Measurements from ENCODE around the gene TH. TPM values are rescaled to one million over a fixed set of nuclear protein-coding genes. Genes with fewer than 3 reads are reported as not detected.

The TH gene
- total and polyA plus RNA-seq, 2 donors from 2014 or later, result not detected

DNA sequence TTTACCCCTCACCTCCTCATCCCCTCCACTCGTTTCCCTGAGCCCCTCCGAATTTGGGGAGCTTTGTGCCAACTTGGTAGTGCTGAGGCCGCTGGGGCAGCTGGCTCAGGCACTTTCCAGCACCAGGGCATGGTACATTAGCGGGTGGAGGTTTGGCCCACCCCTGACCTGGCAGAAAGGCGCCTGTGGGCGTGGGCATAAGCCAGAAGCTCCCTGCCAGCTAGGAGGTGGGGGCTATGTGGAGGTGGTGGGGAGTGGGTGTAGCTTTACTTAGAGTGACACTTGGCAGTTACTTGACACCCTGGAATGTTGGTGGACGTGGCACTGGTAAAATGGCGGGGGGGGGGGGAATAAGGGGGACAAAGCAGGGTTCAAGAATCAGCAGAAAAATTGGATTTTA is 22.2 kb downstream of the TH start:
- H3K36me3 ChIP-seq (ENCODE audit: control insufficient read depth in 2 of 3, insufficient read depth in 3 of 3, low read length in 3 of 3), result no peaks in the 10 kb centered on the region
- intact Hi-C loops (cut with DNase I), result no loop called here
- H3K9ac ChIP-seq (ENCODE audit: low read length in 3 of 3), result no peak overlapping the region
- H3K9me3 ChIP-seq (ENCODE audit: control insufficient read depth in 2 of 3, insufficient read depth in 1 of 3, low read length in 3 of 3), result no peaks in the 10 kb centered on the region
- TF ChIP-seq, protein P1, sequence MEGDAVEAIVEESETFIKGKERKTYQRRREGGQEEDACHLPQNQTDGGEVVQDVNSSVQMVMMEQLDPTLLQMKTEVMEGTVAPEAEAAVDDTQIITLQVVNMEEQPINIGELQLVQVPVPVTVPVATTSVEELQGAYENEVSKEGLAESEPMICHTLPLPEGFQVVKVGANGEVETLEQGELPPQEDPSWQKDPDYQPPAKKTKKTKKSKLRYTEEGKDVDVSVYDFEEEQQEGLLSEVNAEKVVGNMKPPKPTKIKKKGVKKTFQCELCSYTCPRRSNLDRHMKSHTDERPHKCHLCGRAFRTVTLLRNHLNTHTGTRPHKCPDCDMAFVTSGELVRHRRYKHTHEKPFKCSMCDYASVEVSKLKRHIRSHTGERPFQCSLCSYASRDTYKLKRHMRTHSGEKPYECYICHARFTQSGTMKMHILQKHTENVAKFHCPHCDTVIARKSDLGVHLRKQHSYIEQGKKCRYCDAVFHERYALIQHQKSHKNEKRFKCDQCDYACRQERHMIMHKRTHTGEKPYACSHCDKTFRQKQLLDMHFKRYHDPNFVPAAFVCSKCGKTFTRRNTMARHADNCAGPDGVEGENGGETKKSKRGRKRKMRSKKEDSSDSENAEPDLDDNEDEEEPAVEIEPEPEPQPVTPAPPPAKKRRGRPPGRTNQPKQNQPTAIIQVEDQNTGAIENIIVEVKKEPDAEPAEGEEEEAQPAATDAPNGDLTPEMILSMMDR (IDR thresholded peaks at IDR 0.05; ENCODE audit: borderline replicate concordance, extremely low read depth, insufficient read depth), result no peak
- no peak overlapping the region for H3K27ac ChIP-seq (ENCODE audit: low read depth in 2 of 2, low read length in 2 of 2)
- FAIRE-seq, result no peak
- no peak for DNase-seq
- H3K4me1 ChIP-seq (ENCODE audit: control insufficient read depth in 2 of 3, insufficient read depth in 2 of 3, low read depth in 1 of 3, low read length in 3 of 3), result peaks cover 0 to 2% (median 0%) of the 10 kb centered on the region in 3 donors
- H3K4me3 ChIP-seq (ENCODE audit: low read length in 3 of 3), result no peak overlapping the region
- H3K27me3 ChIP-seq (ENCODE audit: control insufficient read depth, insufficient read depth, low read length), result peaks cover 13% of the 10 kb centered on the region

DNA sequence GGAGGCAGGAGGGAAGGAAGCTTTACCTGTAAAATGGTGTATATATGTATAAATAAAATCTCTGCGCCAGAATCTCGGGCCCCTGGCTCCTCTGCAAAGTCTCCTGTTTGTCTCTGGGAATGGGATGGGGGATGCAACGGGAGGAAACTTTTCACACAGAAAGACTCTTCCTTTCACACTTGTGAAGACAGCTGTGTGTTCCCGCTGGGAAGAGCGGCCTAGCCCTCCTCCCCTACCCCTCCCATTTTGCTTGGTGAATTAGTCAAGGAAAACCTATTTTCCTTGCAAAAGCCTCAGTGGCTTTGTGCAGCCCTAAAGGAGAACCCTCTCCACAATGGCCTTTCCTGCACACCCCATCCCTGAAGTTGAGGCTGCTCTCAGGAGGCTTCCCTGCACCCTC is 23.0 kb downstream of the TH start:
- Histone ChIP-seq H3K4me3 (ENCODE audit: low read length in 3 of 3) (no peak overlapping the region), H3K27ac (ENCODE audit: low read depth in 2 of 2, low read length in 2 of 2) (no peak overlapping the region), H3K9me3 (ENCODE audit: control insufficient read depth in 2 of 3, insufficient read depth in 1 of 3, low read length in 3 of 3) (no peaks in the 10 kb centered on the region), H3K36me3 (ENCODE audit: control insufficient read depth in 2 of 3, insufficient read depth in 3 of 3, low read length in 3 of 3) (no peaks in the 10 kb centered on the region), H3K4me1 (ENCODE audit: control insufficient read depth in 2 of 3, insufficient read depth in 2 of 3, low read depth in 1 of 3, low read length in 3 of 3) (peaks cover 0 to 2% (median 0%) of the 10 kb centered on the region in 3 donors), H3K9ac (ENCODE audit: low read length in 3 of 3) (no peak overlapping the region), H3K27me3 (ENCODE audit: control insufficient read depth, insufficient read depth, low read length) (peaks cover 14% of the 10 kb centered on the region)
- TF ChIP-seq, protein P1 (IDR thresholded peaks at IDR 0.05; ENCODE audit: borderline replicate concordance, extremely low read depth, insufficient read depth), result no peak
- DNase-seq (no peak), FAIRE-seq (no peak)
- intact Hi-C loops (cut with DNase I), result no loop called here

DNA sequence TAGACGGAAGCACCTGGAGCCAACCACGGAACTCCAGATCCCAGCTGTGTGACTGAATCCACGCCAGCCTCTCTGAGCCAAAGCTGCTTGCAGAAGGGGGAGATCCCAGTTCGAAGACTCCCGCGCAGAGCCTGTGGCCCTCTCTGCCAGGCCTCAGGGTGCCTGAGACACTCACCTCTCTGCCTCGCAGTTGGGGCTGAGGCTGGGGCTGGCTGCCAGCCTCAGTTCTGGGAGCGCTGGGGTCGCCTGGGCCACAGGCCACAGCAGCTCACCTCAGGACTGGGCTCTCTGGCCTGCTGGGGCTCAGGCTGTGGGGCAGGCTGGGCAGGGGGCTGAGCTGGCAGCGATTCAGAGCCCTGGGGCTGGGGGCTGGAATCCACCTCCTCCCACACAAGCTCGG is 24.2 kb downstream of the TH start:
- H3K9me3 ChIP-seq (ENCODE audit: control insufficient read depth in 2 of 3, insufficient read depth in 1 of 3, low read length in 3 of 3), result no peaks in the 10 kb centered on the region
- H3K27ac ChIP-seq (ENCODE audit: low read depth in 2 of 2, low read length in 2 of 2), result no peak overlapping the region
- H3K9ac ChIP-seq (ENCODE audit: low read length in 3 of 3), result no peak overlapping the region
- H3K27me3 ChIP-seq (ENCODE audit: control insufficient read depth, insufficient read depth, low read length), result peaks cover 20% of the 10 kb centered on the region
- TF ChIP-seq, protein P1 (IDR thresholded peaks at IDR 0.05; ENCODE audit: borderline replicate concordance, extremely low read depth, insufficient read depth), result no peak
- DNase-seq (no peak), FAIRE-seq (no peak)
- H3K36me3 ChIP-seq (ENCODE audit: control insufficient read depth in 2 of 3, insufficient read depth in 3 of 3, low read length in 3 of 3), result no peaks in the 10 kb centered on the region
- peaks cover 0 to 2% (median 0%) of the 10 kb centered on the region in 3 donors for H3K4me1 ChIP-seq (ENCODE audit: control insufficient read depth in 2 of 3, insufficient read depth in 2 of 3, low read depth in 1 of 3, low read length in 3 of 3)
- intact Hi-C loops (cut with DNase I), result no loop called here
- H3K4me3 ChIP-seq (ENCODE audit: low read length in 3 of 3), result no peak overlapping the region

DNA sequence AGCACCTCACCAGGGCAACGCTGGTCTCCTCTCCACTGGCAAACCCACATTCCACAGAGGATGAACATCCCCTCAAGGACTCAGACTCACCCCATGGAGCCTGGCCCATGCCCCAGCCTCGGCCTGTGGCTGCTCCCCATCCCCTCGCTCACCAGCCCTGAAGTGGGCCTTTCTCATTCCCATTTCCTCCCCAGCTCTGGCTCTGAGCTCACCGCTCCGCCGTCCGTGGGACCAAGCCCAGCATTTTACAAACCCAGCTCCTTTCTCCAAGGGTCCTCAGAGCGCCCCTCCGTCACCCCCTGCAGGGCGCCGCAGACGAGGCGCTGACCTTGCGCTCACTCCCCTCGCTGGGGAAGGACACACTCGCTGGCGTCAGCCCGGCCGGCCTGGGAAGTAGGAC is 25.6 kb downstream of the TH start:
- FAIRE-seq (no peak), DNase-seq (no peak)
- H3K4me1 ChIP-seq (ENCODE audit: control insufficient read depth in 2 of 3, insufficient read depth in 2 of 3, low read depth in 1 of 3, low read length in 3 of 3), result no peaks in the 10 kb centered on the region
- TF ChIP-seq, protein P1 (IDR thresholded peaks at IDR 0.05; ENCODE audit: borderline replicate concordance, extremely low read depth, insufficient read depth), result no peak
- H3K4me3 ChIP-seq (ENCODE audit: low read length in 3 of 3), result no peak overlapping the region
- no peak overlapping the region for H3K9ac ChIP-seq (ENCODE audit: low read length in 3 of 3)
- no peaks in the 10 kb centered on the region for H3K36me3 ChIP-seq (ENCODE audit: control insufficient read depth in 2 of 3, insufficient read depth in 3 of 3, low read length in 3 of 3)
- no peak overlapping the region for H3K27ac ChIP-seq (ENCODE audit: low read depth in 2 of 2, low read length in 2 of 2)
- H3K9me3 ChIP-seq (ENCODE audit: control insufficient read depth in 2 of 3, insufficient read depth in 1 of 3, low read length in 3 of 3), result no peaks in the 10 kb centered on the region
- intact Hi-C loops (cut with DNase I), result no loop called here
- peaks cover 32% of the 10 kb centered on the region for H3K27me3 ChIP-seq (ENCODE audit: control insufficient read depth, insufficient read depth, low read length)
